Activated CD8-positive, alpha-beta T cell treated with anti-CD3 and anti-CD28 coated beads for 36 hours (primary cell): ENCODE measurements around the gene STEAP1. TPM values are rescaled to one million over a fixed set of nuclear protein-coding genes. Genes with fewer than 3 reads are reported as not detected.
A peak's percentile ranks its signal among the peaks of the same experiment; 100 is the strongest.
"Not testable (repeated sequence)": the region's sequence is repeated elsewhere in the genome, so short reads cannot be mapped to it uniquely, and the experiment has no call there.

Experiments
- ATAC-seq: fragments of 200-7000 bp; cut with Tn5 transposase; one replicate; pipeline ENCODE4 v1.10.0; 2021; ENCODE audit warnings: mild to moderate bottlenecking, moderate library complexity
- CTCF ChIA-PET: fragments of 350-600 bp; sonication (Branson Sonifier 250); formaldehyde crosslinking; loops from one replicate; lab custom pipeline; 2021; ENCODE audit warnings: antibody characterized with exemption; lab: Charles Lee
- POLR2A ChIA-PET: fragments of 350-600 bp; sonication (Branson Sonifier 250); formaldehyde crosslinking; loops from one replicate; lab custom pipeline; 2021; ENCODE audit warnings: antibody characterized with exemption; lab: Charles Lee
- DNase-seq: peaks from one replicate; pipeline ENCODE4 v3.0.0-alpha.2; 2020
- H3K27ac Mint-ChIP-seq: one replicate; pipeline ENCODE4 v1.8.0; 2021; ENCODE audit warnings: mild to moderate bottlenecking, mixed read lengths
- H3K27me3 Mint-ChIP-seq: one replicate; pipeline ENCODE4 v1.8.0; 2021; ENCODE audit warnings: mixed read lengths
- H3K36me3 Mint-ChIP-seq: one replicate; pipeline ENCODE4 v1.8.0; 2021; ENCODE audit warnings: low read depth, mixed read lengths
- H3K4me1 Mint-ChIP-seq: one replicate; pipeline ENCODE4 v1.8.0; 2021; ENCODE audit warnings: low read depth, mixed read lengths
- H3K4me3 Mint-ChIP-seq: one replicate; pipeline ENCODE4 v1.8.0; 2021; ENCODE audit warnings: mild to moderate bottlenecking, moderate library complexity, mixed read lengths
- H3K9me3 Mint-ChIP-seq: one replicate; pipeline ENCODE4 v1.8.0; 2021; ENCODE audit warnings: mixed read lengths
- intact Hi-C: fragments of 100-400 bp; cut with micrococcal nuclease; formaldehyde crosslinking; loops from one replicate; pipeline ENCODE4 v1.10.0; 2022
- total RNA-seq, 2 experiments: library from RNA; stranded (reverse); gene quantifications; one replicate each; pipeline ENCODE4 v1.2.3, GENCODE V29; 2021
- TF ChIP-seq, protein P1 (sequence below): fragments of 200-600 bp; IDR thresholded peaks from one replicate; pipeline ENCODE4 v1.8.0; 2022; ENCODE audit warnings: antibody characterized with exemption, mild to moderate bottlenecking

STEAP1 gene
- total RNA-seq, 2 experiments from 2014 or later, result 0.27 to 0.51 TPM

DNA sequence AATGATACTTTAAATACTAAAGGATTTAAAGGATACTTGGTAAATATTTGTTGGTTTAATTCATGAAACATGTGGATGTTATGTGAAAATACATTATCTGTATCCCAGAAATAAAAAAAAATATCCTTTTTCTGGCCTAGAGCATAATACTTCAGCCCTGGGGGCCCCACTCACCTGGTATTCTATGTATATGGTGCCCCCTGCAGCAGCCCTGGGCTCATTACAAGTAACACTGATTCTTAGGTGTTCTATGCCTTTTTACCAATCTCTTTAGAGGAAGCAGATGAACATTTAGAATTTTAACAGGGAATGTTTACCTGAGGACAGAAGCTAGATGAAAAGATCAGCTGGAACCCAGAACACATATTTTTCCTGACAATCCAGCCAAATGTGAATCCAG, 4.8 kb upstream of the STEAP1 start:
- peak; percentile 63 for DNase-seq
- H3K27me3 Mint-ChIP-seq, H3K4me3 Mint-ChIP-seq, H3K27ac Mint-ChIP-seq, H3K4me1 Mint-ChIP-seq, POLR2A ChIA-PET, intact Hi-C loops, H3K36me3 Mint-ChIP-seq, H3K9me3 Mint-ChIP-seq: not testable (repeated sequence)
- TF ChIP-seq, protein P1, sequence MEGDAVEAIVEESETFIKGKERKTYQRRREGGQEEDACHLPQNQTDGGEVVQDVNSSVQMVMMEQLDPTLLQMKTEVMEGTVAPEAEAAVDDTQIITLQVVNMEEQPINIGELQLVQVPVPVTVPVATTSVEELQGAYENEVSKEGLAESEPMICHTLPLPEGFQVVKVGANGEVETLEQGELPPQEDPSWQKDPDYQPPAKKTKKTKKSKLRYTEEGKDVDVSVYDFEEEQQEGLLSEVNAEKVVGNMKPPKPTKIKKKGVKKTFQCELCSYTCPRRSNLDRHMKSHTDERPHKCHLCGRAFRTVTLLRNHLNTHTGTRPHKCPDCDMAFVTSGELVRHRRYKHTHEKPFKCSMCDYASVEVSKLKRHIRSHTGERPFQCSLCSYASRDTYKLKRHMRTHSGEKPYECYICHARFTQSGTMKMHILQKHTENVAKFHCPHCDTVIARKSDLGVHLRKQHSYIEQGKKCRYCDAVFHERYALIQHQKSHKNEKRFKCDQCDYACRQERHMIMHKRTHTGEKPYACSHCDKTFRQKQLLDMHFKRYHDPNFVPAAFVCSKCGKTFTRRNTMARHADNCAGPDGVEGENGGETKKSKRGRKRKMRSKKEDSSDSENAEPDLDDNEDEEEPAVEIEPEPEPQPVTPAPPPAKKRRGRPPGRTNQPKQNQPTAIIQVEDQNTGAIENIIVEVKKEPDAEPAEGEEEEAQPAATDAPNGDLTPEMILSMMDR, result peak; percentile 52
- CTCF ChIA-PET, result interaction anchor here (0.6 to 1.5 kb wide), 2 partner anchors 279 to 1926 kb away, joined by 3 to 5 read pairs; no protein-coding TSS in a partner anchor
- ATAC-seq, result peak; percentile 45

DNA sequence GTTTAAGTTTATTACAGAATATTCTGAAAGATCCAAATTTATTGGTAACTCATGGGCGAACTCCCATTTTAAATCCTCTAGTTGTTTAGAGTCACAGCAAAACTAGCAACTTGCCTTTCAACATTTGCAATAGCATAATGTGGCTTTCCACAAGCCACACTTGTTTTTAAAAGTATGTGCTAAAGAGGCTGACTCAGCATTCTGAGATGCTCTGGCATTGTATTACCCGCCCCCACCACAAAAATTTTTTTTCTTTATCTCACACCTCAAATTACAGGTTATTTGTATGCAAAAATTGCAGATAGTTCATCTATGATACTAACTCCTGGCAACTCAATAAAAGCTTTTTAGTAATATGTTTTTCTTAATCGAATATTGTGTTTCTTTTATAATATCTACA, 2.4 kb upstream of the STEAP1 start:
- H3K4me3 Mint-ChIP-seq, ATAC-seq, DNase-seq, H3K36me3 Mint-ChIP-seq, POLR2A ChIA-PET, H3K4me1 Mint-ChIP-seq, H3K27ac Mint-ChIP-seq, H3K9me3 Mint-ChIP-seq: not testable (repeated sequence)
- CTCF ChIA-PET, result interaction anchor here (1.2 to 3.0 kb wide), 3 partner anchors 95 to 280 kb away, joined by 3 to 14 read pairs (median 4); no protein-coding TSS in a partner anchor
- intact Hi-C loops, result loop anchor here (5.0 kb wide), 1 partner anchor 110 kb away; no protein-coding TSS in a partner anchor
- peaks cover 25% of the 10 kb centered on the region for H3K27me3 Mint-ChIP-seq

DNA sequence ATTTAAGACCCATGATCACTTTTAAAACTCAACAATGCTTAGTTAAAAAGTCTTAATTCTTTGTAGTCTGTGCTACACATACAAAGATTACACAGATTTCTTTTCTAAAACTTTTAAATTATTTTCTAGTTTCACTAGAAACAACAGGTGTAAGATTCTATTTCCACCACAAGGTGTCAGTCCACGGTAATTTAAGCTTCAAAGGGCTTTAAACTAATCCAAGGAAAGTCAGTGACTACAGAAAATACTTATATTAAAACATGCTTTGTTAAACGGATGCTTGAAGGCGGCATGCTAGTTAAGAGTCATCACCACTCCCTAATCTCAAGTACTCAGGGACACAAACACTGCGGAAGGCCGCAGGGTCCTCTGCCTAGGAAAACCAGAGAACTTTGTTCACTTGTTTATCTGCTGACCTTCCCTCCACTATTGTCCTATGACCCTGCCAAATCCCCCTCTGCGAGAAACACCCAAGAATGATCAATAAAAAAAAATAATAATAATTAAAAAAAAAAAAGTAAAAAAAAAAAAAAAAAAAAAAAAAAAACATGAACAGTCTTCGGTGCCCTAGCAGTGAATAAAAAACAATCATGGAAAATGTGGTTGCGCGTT, 1.5 kb upstream of the STEAP1 start:
- H3K9me3 Mint-ChIP-seq, H3K36me3 Mint-ChIP-seq, POLR2A ChIA-PET, H3K27ac Mint-ChIP-seq, H3K4me3 Mint-ChIP-seq, H3K4me1 Mint-ChIP-seq: not testable (repeated sequence)
- DNase-seq, result peak; percentile 25
- CTCF ChIA-PET, result interaction anchor here (0.9 to 3.0 kb wide), 4 partner anchors 94 to 280 kb away, joined by 3 to 14 read pairs (median 4); no protein-coding TSS in a partner anchor
- intact Hi-C loops, result loop anchor here (5.0 kb wide), 1 partner anchor 110 kb away; no protein-coding TSS in a partner anchor
- TF ChIP-seq, protein P1, result peak; percentile 58
- peak; percentile 33 for ATAC-seq
- peaks cover 25% of the 10 kb centered on the region for H3K27me3 Mint-ChIP-seq

DNA sequence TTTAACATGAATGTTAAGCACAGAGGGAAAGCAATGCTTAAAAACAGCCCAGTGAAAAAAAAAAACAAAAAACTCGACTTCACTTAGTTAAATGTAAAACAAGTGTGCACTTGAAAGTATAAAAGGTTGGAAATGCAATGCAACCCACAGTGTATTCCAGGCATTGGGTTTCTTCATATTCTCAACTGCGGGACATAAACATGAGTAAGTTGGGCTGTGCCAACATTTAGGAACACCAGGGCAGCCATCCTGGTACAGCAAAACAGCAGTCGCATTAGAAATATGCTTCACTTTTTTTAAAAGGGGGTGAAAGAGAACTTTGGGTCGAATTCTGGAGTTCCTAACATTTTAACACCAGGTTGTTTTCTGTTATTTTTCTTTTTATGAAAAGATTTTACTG, 937 bp downstream of the STEAP1 start:
- Mint-ChIP-seq H3K27ac (no peak overlapping the region), H3K4me3 (no peak overlapping the region), H3K4me1 (peaks cover 3% of the 10 kb centered on the region), H3K9me3 (no peaks in the 10 kb centered on the region), H3K27me3 (peaks cover 26% of the 10 kb centered on the region), H3K36me3 (no peaks in the 10 kb centered on the region)
- intact Hi-C loops, result no loop called here
- ChIA-PET POLR2A (no interaction called here), CTCF (interaction anchor here (1.3 to 2.0 kb wide), 5 partner anchors 10 to 273 kb away, joined by 3 to 19 read pairs (median 6); partner anchors contain the start of gene STEAP2)
- TF ChIP-seq, protein P1, result no peak
- DNase-seq (no peak), ATAC-seq (no peak)

DNA sequence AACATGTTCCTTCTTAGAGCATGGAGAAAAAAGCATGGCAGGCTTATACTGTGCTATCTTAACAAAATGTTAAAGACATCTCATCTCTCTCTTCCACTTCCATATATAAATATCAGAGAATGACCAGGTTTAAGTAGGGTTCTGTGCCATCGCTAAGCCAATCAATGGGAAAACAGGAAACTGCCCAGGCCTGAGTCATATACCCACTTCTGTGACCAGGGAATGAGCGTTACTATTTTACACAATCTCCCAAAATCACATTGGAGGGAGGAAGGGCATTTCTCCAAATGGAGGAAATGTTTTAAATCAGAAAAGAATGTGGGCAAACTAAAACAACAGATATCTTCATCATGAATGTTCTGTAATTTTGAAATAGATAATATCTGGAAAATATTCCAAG, 3.1 kb downstream of the STEAP1 start:
- H3K4me1 Mint-ChIP-seq, H3K36me3 Mint-ChIP-seq, ATAC-seq, DNase-seq, POLR2A ChIA-PET, H3K9me3 Mint-ChIP-seq, intact Hi-C loops, H3K27ac Mint-ChIP-seq, CTCF ChIA-PET, H3K4me3 Mint-ChIP-seq: not testable (repeated sequence)
- H3K27me3 Mint-ChIP-seq, result peaks cover 26% of the 10 kb centered on the region

DNA sequence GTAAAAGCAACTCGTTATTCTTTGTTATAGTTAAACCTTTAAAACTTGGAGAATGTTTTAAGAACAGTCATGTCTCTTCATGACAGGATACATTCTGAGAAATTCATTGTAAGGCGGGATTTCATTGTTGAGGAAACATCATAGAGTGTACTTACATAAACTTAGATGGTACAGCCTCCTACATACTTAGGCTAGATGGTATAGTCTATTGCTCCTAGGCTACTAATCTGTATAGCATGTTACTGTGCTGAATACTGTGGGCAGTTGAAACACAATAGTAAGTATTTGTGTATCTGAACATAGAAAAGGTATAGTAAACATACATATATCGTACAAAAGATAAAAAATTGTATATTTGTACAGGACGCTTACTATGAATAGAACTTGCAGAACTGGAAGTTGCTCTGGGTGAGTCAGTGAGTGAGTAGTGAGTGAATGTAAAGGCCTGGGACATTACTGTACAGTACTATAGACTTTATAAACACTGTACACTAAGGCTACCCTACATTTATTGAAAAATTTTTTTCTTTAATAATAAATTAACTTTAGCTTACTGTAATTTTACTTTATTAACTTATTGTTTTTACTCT, 3.6 kb downstream of the STEAP1 start:
- DNase-seq, intact Hi-C loops, H3K4me3 Mint-ChIP-seq, POLR2A ChIA-PET, H3K36me3 Mint-ChIP-seq, CTCF ChIA-PET, H3K4me1 Mint-ChIP-seq, ATAC-seq, H3K9me3 Mint-ChIP-seq, H3K27ac Mint-ChIP-seq: not testable (repeated sequence)
- peaks cover 26% of the 10 kb centered on the region for H3K27me3 Mint-ChIP-seq
